GM19328 (cell line): ENCODE data around the gene ST6GALNAC6.
"Not testable (repeated sequence)": the region's sequence is repeated elsewhere in the genome, so short reads cannot be mapped to it uniquely, and the experiment has no call there.

Source experiments
- ATAC-seq: cut with Tn5 transposase; IDR thresholded peaks from one replicate; pipeline ENCODE4 v1.9.1; 2021; ENCODE audit warnings: mild to moderate bottlenecking, moderate library complexity; ENCODE audit not compliant: unreplicated experiment

The ST6GALNAC6 gene

GRCh38 chr9:127858041-127858512, 41.3 kb downstream of the ST6GALNAC6 start:
- no peak for ATAC-seq

GRCh38 chr9:127857278-127857677, 42.1 kb downstream of the ST6GALNAC6 start:
- no peak for ATAC-seq

GRCh38 chr9:127856729-127857116, 42.7 kb downstream of the ST6GALNAC6 start:
- no peak for ATAC-seq

- no peak for ATAC-seq
Observed at GRCh38 chr9:127856094-127856728, 43.2 kb downstream of the ST6GALNAC6 start.

- no peak for ATAC-seq
Observed at GRCh38 chr9:127855522-127855921, 43.9 kb downstream of the ST6GALNAC6 start.

GRCh38 chr9:127854960-127855359, 44.4 kb downstream of the ST6GALNAC6 start:
- no peak for ATAC-seq

GRCh38 chr9:127854184-127854806, 45.1 kb downstream of the ST6GALNAC6 start, which contains the start of gene ENG:
Gene ENG (minus strand): TSS chr9:127854658. CDS start chr9:127854355, 303 bp downstream.
- no peak for ATAC-seq

- no peak for ATAC-seq
Observed at GRCh38 chr9:127853312-127854183, 45.9 kb downstream of the ST6GALNAC6 start.

- ATAC-seq, result no peak
Observed at GRCh38 chr9:127852829-127853228, 46.6 kb downstream of the ST6GALNAC6 start.

GRCh38 chr9:127850286-127850830, 49.0 kb downstream of the ST6GALNAC6 start:
- no peak for ATAC-seq

- no peak for ATAC-seq
Observed at GRCh38 chr9:127848756-127849504, 50.5 kb downstream of the ST6GALNAC6 start.

- no peak for ATAC-seq
Observed at GRCh38 chr9:127847833-127848755, 51.3 kb downstream of the ST6GALNAC6 start.

GRCh38 chr9:127847178-127847510, 52.3 kb downstream of the ST6GALNAC6 start:
- no peak for ATAC-seq

GRCh38 chr9:127846443-127847177, 52.8 kb downstream of the ST6GALNAC6 start:
- ATAC-seq, result no peak

- ATAC-seq, result not testable (repeated sequence)
Observed at GRCh38 chr9:127845619-127846018, 53.8 kb downstream of the ST6GALNAC6 start.

- ATAC-seq, result no peak
Observed at GRCh38 chr9:127844821-127845359, 54.5 kb downstream of the ST6GALNAC6 start.

- no peak for ATAC-seq
Observed at GRCh38 chr9:127841087-127841835, 58.1 kb downstream of the ST6GALNAC6 start.
